ENCODE results near the gene ERBB2. TPM values are rescaled to one million over a fixed set of nuclear protein-coding genes. Genes with fewer than 3 reads are reported as not detected.
A peak's percentile ranks its signal among the peaks of the same experiment; 100 is the strongest.

ERBB2 gene
- total and polyA plus RNA-seq, 2 of the 13 experiments (the other 11 are each of a cell fraction or from before 2014, with no cell fraction given), result 57.7 to 64.1 TPM

GRCh38 chr17:39740357-39741111 lies 40.7 kb downstream of the ERBB2 start (continued):
- TF ChIP-seq SNAPC4 (CRISPR knock-in tag; IDR thresholded peaks at IDR 0.05) (0 out of 2 replicates have a peak, but pooled peaks have one; percentile 56), FOSL2 (CRISPR knock-in tag; IDR thresholded peaks at IDR 0.05) (peak; percentile 86), ZNF343 (CRISPR knock-in tag; IDR thresholded peaks at IDR 0.05) (no peak), ZNF614 (CRISPR knock-in tag; IDR thresholded peaks at IDR 0.05; ENCODE audit: borderline replicate concordance) (0 out of 2 replicates have a peak, but pooled peaks have one; percentile 70), KDM2A (CRISPR knock-in tag; IDR thresholded peaks at IDR 0.05; ENCODE audit: borderline replicate concordance, low read depth) (peak; percentile 48; the same call in 1 of the 2 replicates), MAFG (CRISPR knock-in tag; IDR thresholded peaks at IDR 0.05) (no peak), ISL2 (CRISPR knock-in tag; IDR thresholded peaks at IDR 0.05) (0 out of 2 replicates have a peak, but pooled peaks have one; percentile 60), KLF12 (CRISPR knock-in tag; IDR thresholded peaks at IDR 0.05; ENCODE audit: borderline replicate concordance) (peak; percentile 25; the same call in 1 of the 2 replicates), MED1 (CRISPR knock-in tag; IDR thresholded peaks at IDR 0.05) (peak; percentile 76), MEIS2 (CRISPR knock-in tag; IDR thresholded peaks at IDR 0.05) (0 out of 2 replicates have a peak, but pooled peaks have one; percentile 14), DMAP1 (CRISPR knock-in tag; IDR thresholded peaks at IDR 0.05) (peak; percentile 48; the same call in 1 of the 2 replicates), AGO1 (IDR thresholded peaks at IDR 0.05; ENCODE audit: low read depth, low read length, poor library complexity, severe bottlenecking) (peak; percentile 33), ZNF280D (CRISPR knock-in tag; IDR thresholded peaks at IDR 0.05) (0 out of 2 replicates have a peak, but pooled peaks have one; percentile 30), ZFY (CRISPR knock-in tag; IDR thresholded peaks at IDR 0.05) (peak; percentile 72), PRDM15 (CRISPR knock-in tag; IDR thresholded peaks at IDR 0.05) (peak; percentile 95)
- TF ChIP-seq, protein P1, sequence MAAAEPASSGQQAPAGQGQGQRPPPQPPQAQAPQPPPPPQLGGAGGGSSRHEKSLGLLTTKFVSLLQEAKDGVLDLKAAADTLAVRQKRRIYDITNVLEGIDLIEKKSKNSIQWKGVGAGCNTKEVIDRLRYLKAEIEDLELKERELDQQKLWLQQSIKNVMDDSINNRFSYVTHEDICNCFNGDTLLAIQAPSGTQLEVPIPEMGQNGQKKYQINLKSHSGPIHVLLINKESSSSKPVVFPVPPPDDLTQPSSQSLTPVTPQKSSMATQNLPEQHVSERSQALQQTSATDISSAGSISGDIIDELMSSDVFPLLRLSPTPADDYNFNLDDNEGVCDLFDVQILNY (CRISPR knock-in tag; conservative IDR thresholded peaks at IDR 0.05), result no peak
